Fibroblast of pulmonary artery (primary cell): ENCODE measurements around the gene UROS.

Experiments used
- DNase-seq: peaks from one replicate; pipeline ENCODE4 v3.0.0-alpha.2; 2010; ENCODE audit warnings: low read depth
- H3K4me3 ChIP-seq: replicated peaks from 2 replicates; pipeline ENCODE4 v1.5.1; 2011; ENCODE audit warnings: low read depth, mild to moderate bottlenecking, control low read depth, low read length, moderate library complexity
- TF ChIP-seq, protein P1 (sequence below): IDR thresholded peaks from 2 replicates; pipeline ENCODE4 v1.5.1; 2011; ENCODE audit warnings: mild to moderate bottlenecking, control low read depth, low read length, inconsistent platforms; ENCODE audit errors: missing control alignments

UROS gene

GRCh38 chr10:125822878-125823662 is at the start of gene UROS, which contains the start of gene BCCIP:
UROS (minus strand) TSS chr10:125823258; CDS start chr10:125816499, 6,759 bp downstream.
BCCIP (plus strand) TSS chr10:125823546; CDS start chr10:125823558, 12 bp downstream.
- TF ChIP-seq, protein P1, sequence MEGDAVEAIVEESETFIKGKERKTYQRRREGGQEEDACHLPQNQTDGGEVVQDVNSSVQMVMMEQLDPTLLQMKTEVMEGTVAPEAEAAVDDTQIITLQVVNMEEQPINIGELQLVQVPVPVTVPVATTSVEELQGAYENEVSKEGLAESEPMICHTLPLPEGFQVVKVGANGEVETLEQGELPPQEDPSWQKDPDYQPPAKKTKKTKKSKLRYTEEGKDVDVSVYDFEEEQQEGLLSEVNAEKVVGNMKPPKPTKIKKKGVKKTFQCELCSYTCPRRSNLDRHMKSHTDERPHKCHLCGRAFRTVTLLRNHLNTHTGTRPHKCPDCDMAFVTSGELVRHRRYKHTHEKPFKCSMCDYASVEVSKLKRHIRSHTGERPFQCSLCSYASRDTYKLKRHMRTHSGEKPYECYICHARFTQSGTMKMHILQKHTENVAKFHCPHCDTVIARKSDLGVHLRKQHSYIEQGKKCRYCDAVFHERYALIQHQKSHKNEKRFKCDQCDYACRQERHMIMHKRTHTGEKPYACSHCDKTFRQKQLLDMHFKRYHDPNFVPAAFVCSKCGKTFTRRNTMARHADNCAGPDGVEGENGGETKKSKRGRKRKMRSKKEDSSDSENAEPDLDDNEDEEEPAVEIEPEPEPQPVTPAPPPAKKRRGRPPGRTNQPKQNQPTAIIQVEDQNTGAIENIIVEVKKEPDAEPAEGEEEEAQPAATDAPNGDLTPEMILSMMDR: no peak
- H3K4me3 ChIP-seq: peak within 1 kb of the TSS; percentile 88
- DNase-seq: peak; percentile 92

DNA sequence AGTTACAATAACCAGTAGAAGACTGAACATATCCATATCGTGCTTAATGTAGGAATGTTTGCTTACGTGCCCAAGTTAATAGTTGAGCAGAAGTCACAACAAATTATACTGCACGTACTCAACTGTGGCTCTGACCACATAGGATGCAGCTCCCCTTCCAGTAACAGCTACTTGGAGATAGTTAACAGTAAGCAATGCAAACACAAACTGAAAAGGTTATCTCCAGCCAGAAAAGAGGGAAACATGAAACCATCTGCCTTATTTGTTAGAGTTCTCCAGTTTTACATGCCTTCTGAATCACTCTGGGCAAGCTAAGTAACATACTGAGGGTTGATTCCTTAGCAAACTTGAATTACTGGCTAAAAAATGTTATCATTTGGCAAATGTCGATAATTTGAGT is 48.3 kb upstream of the UROS start:
- no peak for DNase-seq
- TF ChIP-seq, protein P1: no peak
- no peak overlapping the region for H3K4me3 ChIP-seq

- DNase-seq: peak; percentile 69
- TF ChIP-seq, protein P1: peak; percentile 90
- H3K4me3 ChIP-seq: no peak overlapping the region
Measured at GRCh38 chr10:125868372-125868975, 45.4 kb upstream of the UROS start.

GRCh38 chr10:125866421-125867029 is 43.5 kb upstream of the UROS start:
- no peak overlapping the region for H3K4me3 ChIP-seq
- DNase-seq: no peak
- TF ChIP-seq, protein P1: no peak

- TF ChIP-seq, protein P1: no peak
- H3K4me3 ChIP-seq: no peak overlapping the region
- no peak for DNase-seq
Measured at GRCh38 chr10:125865120-125865519, 42.1 kb upstream of the UROS start.

- TF ChIP-seq, protein P1: no peak
- H3K4me3 ChIP-seq: no peak overlapping the region
- DNase-seq: no peak
Measured at GRCh38 chr10:125859128-125859817, 36.2 kb upstream of the UROS start.
